LNCaP clone FGC (cell line): Measurements from ENCODE around the gene CTSZ.
"Not testable (repeated sequence)": the region's sequence is repeated elsewhere in the genome, so short reads cannot be mapped to it uniquely, and the experiment has no call there.

ENCODE experiments used
- DNase-seq: peaks from one replicate; pipeline ENCODE4 v3.0.0-alpha.2; 2011; ENCODE audit warnings: low read depth
- H3K4me3 ChIP-seq: 2 replicates; pipeline ENCODE4 v1.5.1; 2011; ENCODE audit warnings: mild to moderate bottlenecking, low read depth, low read length, control low read depth
- TF ChIP-seq, protein P1 (sequence below): IDR thresholded peaks from 2 replicates; pipeline ENCODE4 v1.5.1; 2012; ENCODE audit warnings: mild to moderate bottlenecking; ENCODE audit not compliant: control insufficient read depth, insufficient read depth; ENCODE audit errors: extremely low read depth

Gene CTSZ

DNA sequence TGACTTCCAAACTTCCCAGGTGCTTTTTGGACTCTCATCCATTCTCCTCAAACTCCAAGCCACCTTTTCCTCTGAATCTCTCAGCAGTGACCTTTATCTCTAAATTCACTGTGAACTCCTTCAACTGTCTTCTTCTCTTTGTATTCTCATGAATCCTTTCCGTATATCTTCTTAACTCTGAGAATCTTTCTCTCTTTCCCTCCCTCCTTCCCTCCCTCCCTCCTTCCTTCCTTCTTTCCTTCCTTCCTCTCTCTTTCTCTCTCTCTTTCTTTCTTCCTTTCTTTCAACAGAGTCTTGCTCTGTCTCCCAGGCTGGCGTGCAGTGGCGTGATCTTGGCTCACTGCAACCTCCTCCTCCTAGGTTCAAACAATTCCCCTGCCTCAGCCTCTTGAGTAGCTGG, 39.8 kb upstream of the CTSZ start:
- TF ChIP-seq, protein P1, sequence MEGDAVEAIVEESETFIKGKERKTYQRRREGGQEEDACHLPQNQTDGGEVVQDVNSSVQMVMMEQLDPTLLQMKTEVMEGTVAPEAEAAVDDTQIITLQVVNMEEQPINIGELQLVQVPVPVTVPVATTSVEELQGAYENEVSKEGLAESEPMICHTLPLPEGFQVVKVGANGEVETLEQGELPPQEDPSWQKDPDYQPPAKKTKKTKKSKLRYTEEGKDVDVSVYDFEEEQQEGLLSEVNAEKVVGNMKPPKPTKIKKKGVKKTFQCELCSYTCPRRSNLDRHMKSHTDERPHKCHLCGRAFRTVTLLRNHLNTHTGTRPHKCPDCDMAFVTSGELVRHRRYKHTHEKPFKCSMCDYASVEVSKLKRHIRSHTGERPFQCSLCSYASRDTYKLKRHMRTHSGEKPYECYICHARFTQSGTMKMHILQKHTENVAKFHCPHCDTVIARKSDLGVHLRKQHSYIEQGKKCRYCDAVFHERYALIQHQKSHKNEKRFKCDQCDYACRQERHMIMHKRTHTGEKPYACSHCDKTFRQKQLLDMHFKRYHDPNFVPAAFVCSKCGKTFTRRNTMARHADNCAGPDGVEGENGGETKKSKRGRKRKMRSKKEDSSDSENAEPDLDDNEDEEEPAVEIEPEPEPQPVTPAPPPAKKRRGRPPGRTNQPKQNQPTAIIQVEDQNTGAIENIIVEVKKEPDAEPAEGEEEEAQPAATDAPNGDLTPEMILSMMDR: no peak
- DNase-seq: no peak
- no peak overlapping the region for H3K4me3 ChIP-seq

DNA sequence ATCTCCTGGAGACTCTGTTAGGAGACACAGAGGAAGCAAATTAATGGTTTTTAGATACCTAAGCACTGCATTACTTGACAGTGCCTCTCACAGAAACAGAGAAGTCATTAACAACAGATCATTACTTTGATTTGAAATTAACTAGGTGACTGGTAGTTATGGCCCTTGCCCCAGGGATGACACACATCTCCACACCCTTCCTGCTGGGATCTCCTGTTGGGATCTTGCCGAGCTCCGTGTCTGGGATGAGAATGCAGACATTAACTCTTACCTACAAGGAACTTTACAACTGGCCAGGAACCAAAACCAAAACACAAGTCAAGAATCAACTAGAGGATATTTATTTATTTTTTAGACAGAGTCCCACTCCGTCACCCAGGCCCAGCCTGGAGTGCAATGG, 37.7 kb upstream of the CTSZ start:
- no peak overlapping the region for H3K4me3 ChIP-seq
- TF ChIP-seq, protein P1: no peak
- DNase-seq: no peak

DNA sequence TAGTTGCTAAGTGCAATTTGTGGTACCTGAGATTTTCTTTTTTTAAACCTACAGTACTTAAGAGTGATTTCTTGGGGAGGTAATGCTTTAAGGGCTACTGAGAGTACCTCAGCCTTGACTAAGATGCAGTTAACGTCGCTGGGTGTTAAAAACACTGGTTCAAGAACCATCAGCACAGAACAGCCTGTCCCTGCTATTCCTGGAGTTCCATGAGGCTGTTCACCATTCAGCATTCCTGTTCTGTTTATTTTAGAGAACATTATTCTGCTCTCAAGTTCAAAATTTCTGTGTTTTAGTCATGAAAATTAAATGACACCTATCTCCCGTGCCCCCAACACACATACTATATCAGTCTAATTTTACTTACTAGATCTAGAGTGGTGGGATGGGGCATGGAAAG, 37.2 kb upstream of the CTSZ start:
- no peak for DNase-seq
- no peak overlapping the region for H3K4me3 ChIP-seq
- TF ChIP-seq, protein P1: no peak

DNA sequence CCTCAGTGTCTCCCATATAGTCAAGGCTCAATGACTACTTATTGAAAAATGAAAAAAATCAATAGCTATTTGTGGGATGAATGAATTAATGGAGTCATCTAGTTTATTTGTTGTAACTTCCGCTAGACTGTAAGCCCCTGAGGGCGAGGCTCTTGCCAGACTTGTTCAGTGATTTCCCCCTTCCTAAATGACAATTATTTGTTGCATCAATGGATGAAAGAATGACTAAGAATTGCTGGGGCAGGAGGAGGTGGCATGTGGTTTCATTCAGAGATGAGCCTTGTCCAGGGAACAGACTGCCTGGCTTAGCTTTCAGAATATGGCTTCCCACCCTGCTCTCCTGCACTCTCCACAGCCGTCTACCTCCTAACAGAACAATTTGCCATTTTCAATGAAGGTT, 36.6 kb upstream of the CTSZ start:
- TF ChIP-seq, protein P1: no peak
- H3K4me3 ChIP-seq: no peak overlapping the region
- no peak for DNase-seq

- peak; percentile 67 for DNase-seq
- peak overlapping the region; percentile 86 for H3K4me3 ChIP-seq
- TF ChIP-seq, protein P1: no peak
These were observed 36.0 kb upstream of the CTSZ start for GRCh38 chr20:59042796-59043631.

DNA sequence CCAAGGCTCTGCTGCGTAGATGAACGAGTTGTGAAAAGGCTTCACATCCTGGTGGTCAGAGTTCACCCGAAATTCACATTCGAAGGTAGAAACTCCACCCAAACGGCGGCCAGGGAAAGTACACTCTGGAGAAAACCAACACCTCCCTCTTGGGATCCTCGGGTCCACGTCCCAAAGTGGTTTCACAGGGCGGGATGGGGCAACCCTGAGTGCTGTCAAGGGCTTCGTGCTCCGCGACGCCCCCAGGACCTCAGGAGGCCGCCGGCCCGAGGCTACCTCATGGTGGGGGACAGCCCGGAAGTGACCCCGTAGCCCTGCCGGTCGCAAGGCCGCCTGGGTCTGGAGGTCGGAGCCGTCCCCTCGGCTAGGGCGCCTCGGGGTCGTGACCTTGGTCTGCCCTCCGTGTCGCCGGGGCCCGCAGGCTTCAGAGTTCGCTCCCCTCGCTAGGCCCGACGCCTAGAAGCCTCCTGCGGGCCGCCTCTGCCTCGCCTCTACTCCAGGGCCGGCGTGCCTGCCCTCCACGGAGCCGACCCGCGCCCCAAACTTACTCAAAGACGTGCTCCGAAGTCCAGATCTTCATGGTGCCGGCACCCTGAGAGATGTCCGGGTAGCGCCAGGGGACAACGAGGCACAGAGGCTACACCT, 35.2 kb upstream of the CTSZ start, which contains the start of gene PRELID3B:
Gene PRELID3B (minus strand): TSS at position 636 of the 645 bp plus-strand sequence. CDS start 56 bp downstream, at position 580.
- H3K4me3 ChIP-seq: peak within 1 kb of the TSS; percentile 86
- no peak for DNase-seq
- TF ChIP-seq, protein P1: no peak

- DNase-seq: not testable (repeated sequence)
- peak overlapping the region; percentile 86 for H3K4me3 ChIP-seq
These were observed 34.4 kb upstream of the CTSZ start for GRCh38 chr20:59041487-59041886.
